Activated naive CD8-positive, alpha-beta T cell treated with anti-CD3 and anti-CD28 coated beads, Interleukin-2, amount 10 ng/mL, durations not matched to agents 7 days and 5 days (primary cell): ENCODE results near the gene MMAB. TPM values are rescaled to one million over a fixed set of nuclear protein-coding genes. Genes with fewer than 3 reads are reported as not detected.
"Not testable (repeated sequence)": the region's sequence is repeated elsewhere in the genome, so short reads cannot be mapped to it uniquely, and the experiment has no call there.

ENCODE experiments used
- ATAC-seq: fragments of 150-1000 bp; cut with Tn5 transposase; one replicate; pipeline ENCODE4 v1.10.0; 2021; ENCODE audit warnings: low read depth, moderate library complexity
- POLR2A ChIA-PET: fragments of 350-600 bp; sonication (Branson Sonifier 250); formaldehyde crosslinking; loops from one replicate; lab custom pipeline; 2021; ENCODE audit warnings: antibody characterized with exemption; lab: Charles Lee
- DNase-seq: peaks from one replicate; pipeline ENCODE4 v3.0.0; 2021
- H3K27ac Mint-ChIP-seq: one replicate; pipeline ENCODE4 v1.8.0; 2022; ENCODE audit warnings: mild to moderate bottlenecking, mixed read lengths
- H3K27me3 Mint-ChIP-seq: one replicate; pipeline ENCODE4 v1.8.0; 2022; ENCODE audit warnings: mild to moderate bottlenecking, moderate library complexity, mixed read lengths
- H3K36me3 Mint-ChIP-seq: one replicate; pipeline ENCODE4 v1.8.0; 2021; ENCODE audit warnings: mild to moderate bottlenecking, mixed read lengths
- H3K4me1 Mint-ChIP-seq: one replicate; pipeline ENCODE4 v1.8.0; 2021; ENCODE audit warnings: mixed read lengths
- H3K4me3 Mint-ChIP-seq: one replicate; pipeline ENCODE4 v1.8.0; 2022; ENCODE audit warnings: mild to moderate bottlenecking, moderate library complexity, mixed read lengths
- H3K9me3 Mint-ChIP-seq: one replicate; pipeline ENCODE4 v1.8.0; 2021; ENCODE audit warnings: mixed read lengths
- total RNA-seq, 2 experiments: library from RNA; stranded (reverse); gene quantifications; one replicate each; pipeline ENCODE4 v1.2.3, GENCODE V29; 2021

MMAB gene
- total RNA-seq, 2 experiments from 2014 or later, result 31.8 to 32.4 TPM

DNA sequence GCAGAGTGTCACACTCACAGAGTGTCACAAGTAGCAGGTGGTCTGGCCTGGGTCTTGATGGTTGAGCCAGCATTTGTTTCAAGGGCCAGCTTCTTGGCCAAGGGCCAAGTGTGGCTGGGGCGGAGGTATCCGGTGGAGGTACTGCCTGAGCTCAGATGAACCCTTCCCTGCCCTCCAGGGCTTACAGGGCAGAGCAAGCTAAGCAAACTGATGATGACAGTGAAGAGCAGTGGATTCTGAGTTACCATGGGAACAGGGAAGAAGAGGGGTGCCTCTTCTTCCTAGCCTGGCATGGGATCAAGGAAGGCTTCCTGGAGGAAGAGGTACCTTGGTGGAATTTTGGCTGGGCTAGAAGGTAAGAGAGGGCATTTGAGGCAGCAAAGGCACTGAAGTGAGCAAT lies 36.0 kb upstream of the MMAB start:
- no peaks in the 10 kb centered on the region for H3K36me3 Mint-ChIP-seq
- no peak overlapping the region for H3K4me3 Mint-ChIP-seq
- POLR2A ChIA-PET, result no interaction called here
- H3K27ac Mint-ChIP-seq, result no peak overlapping the region
- no peaks in the 10 kb centered on the region for H3K9me3 Mint-ChIP-seq
- ATAC-seq (no peak), DNase-seq (no peak)
- peaks cover 47% of the 10 kb centered on the region for H3K27me3 Mint-ChIP-seq
- H3K4me1 Mint-ChIP-seq, result peaks cover under 1% of the 10 kb centered on the region

DNA sequence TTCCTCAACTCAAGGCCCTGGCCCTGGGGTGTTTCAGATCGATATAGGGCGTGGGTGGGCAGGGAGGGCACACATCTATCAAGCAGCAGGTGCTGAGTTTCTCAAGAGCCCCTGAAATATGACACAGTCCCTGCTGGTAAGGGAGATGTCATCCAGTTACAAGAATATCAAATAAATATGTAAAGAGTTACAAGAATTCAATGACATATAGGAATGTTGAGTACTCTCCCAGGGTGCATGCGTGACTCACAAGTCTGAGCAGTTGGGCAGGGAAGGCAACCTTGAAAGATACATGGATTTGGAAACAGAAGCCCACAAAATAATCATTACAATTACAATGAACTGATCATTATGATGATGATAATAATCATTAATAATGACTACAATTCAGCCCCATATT lies 35.5 kb upstream of the MMAB start:
- DNase-seq (no peak), ATAC-seq (no peak)
- Mint-ChIP-seq H3K9me3 (no peaks in the 10 kb centered on the region), H3K4me3 (no peak overlapping the region), H3K4me1 (peaks cover 5% of the 10 kb centered on the region), H3K27ac (no peak overlapping the region), H3K27me3 (peaks cover 49% of the 10 kb centered on the region), H3K36me3 (no peaks in the 10 kb centered on the region)
- POLR2A ChIA-PET, result no interaction called here

DNA sequence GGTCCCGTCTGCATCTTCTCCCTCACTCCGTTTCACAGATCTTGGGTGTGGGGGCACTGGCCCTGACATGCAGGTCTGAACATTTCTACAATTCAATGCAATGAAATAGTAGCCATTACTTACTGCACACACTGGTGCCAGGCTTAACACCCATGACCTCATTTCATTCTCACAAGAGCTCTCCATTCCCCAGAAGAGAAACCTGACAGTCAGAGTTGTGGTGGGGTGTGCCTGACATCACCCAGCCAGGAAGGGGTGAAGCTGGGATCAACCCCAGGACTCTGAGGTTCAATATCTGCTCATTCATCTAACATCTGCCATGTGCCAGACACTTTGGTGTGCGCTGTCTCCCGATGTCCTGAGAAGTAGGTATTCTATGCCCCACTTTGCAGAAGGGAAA lies 35.0 kb upstream of the MMAB start:
- POLR2A ChIA-PET, result no interaction called here
- DNase-seq (no peak), ATAC-seq (no peak)
- Mint-ChIP-seq H3K4me3 (no peak overlapping the region), H3K27ac (no peak overlapping the region), H3K9me3 (no peaks in the 10 kb centered on the region), H3K27me3 (peaks cover 46% of the 10 kb centered on the region), H3K36me3 (no peaks in the 10 kb centered on the region), H3K4me1 (peaks cover 6% of the 10 kb centered on the region)

DNA sequence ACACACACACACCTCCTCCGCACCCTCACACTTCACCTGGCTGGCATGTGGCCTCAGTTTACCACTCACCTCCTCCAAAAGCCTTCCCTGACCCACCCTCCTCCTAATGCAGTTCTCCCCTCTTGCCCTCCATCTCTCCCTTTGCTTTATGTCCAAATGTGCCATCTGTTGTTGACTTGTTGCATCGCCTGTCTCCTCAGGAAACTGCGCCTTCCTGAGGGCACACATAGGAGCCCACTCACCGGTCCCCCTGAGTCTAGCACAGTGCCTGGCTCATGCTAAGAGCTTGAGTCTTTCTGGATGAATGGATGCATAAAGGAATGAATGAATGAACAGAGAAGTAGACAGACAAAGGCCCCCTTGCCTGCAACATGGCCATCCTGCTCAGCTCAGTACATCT lies 34.3 kb upstream of the MMAB start:
- Mint-ChIP-seq H3K4me1 (peaks cover 6% of the 10 kb centered on the region), H3K4me3 (no peak overlapping the region), H3K9me3 (no peaks in the 10 kb centered on the region), H3K27ac (no peak overlapping the region), H3K27me3 (peaks cover 39% of the 10 kb centered on the region), H3K36me3 (no peaks in the 10 kb centered on the region)
- no peak for ATAC-seq
- no peak for DNase-seq
- POLR2A ChIA-PET, result no interaction called here

DNA sequence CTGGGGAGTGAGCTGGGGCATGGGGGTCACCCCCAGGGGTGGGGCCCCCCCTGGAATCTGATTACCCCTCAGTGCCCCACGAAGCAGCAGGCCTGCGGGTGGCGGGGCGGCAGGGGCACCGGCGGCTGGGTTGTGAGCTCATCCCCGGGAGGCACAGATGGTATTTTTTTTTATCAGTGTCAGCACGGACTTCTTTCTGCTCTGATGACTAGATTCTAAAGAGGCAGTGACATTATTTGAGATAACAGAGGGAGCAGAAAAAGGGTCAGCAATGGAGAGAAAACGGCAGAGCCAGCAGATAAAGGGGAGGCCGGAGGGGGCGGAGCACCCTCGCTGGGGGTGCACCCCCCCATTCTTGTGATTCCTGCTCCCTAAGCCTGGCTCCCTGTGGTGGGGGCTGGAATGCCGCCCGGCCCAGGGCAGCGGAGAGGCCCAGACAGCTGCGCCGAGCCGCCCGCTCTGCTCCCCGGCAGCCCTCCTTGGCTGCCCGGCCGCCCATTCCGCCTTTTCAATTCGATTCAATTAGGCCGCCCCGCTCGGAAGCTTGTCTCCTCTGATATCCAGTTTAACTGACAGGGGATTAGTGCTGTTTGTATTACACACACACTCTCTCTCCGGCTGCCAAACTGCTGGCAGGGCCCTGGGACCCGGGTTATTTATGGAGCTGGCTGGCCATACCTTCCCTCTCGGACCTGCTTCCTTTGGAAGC lies 33.2 kb upstream of the MMAB start:
- Mint-ChIP-seq H3K4me3 (no peak overlapping the region), H3K4me1 (peaks cover 6% of the 10 kb centered on the region), H3K27ac (no peak overlapping the region), H3K27me3 (peaks cover 39% of the 10 kb centered on the region), H3K36me3 (no peaks in the 10 kb centered on the region), H3K9me3 (no peaks in the 10 kb centered on the region)
- POLR2A ChIA-PET, result no interaction called here
- ATAC-seq, result no peak
- DNase-seq, result no peak

DNA sequence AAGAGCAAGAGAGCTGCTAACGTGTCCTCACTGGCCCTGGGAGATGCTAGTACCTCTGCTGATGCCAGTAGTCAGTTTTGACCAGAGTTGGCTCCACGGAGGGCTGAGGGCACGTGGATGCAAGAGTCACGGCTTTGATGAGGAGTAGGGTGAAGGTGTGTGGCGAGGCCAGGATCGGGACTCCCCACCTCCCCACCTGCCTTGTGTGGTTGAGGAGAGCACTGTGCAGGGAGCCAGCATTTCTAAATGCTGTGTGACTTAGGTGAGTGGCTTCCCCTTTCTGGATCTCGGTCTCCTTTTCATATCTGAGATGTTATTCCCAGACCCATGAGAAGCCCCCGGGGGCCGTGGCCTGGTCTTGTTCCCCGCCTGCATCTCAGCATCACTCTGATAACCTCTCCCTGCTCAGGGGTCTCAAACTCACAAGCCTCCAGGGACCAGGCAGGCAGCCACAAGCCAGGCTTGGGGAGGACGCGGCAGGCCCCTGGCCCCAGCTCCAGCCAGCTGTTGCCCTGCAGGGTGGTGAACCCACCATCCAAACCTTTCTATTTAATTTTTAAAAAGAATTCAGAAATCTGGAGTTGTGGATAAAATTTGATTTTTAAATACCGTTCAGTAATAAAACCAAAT lies 32.4 kb upstream of the MMAB start:
- H3K27ac Mint-ChIP-seq, result no peak overlapping the region
- POLR2A ChIA-PET, result no interaction called here
- H3K27me3 Mint-ChIP-seq, result peaks cover 37% of the 10 kb centered on the region
- H3K9me3 Mint-ChIP-seq, result no peaks in the 10 kb centered on the region
- DNase-seq, result no peak
- H3K4me1 Mint-ChIP-seq, result peaks cover 6% of the 10 kb centered on the region
- H3K4me3 Mint-ChIP-seq, result no peak overlapping the region
- no peak for ATAC-seq
- H3K36me3 Mint-ChIP-seq, result no peaks in the 10 kb centered on the region

DNA sequence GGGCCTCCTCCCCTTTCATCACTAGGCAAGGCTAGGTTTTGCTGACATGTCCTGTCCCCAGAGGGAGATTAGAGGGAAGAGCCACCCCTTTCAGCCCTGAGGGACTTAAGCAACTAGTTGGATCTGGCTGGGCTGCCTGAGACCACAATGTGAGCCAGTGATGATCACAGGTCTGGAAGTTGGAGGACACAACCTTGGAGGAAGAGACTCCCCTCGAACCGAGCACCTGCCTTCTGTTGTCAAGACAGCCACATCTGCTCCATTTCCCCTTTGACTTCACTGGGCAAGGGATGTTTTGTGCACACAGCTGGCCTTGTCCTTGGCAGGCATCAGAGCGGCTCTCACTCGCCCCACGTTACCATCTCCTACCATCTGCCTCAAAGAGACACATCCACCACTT lies 31.7 kb upstream of the MMAB start:
- Mint-ChIP-seq H3K9me3 (no peaks in the 10 kb centered on the region), H3K36me3 (no peaks in the 10 kb centered on the region), H3K4me3 (no peak overlapping the region), H3K27me3 (peaks cover 37% of the 10 kb centered on the region), H3K27ac (no peak overlapping the region), H3K4me1 (peaks cover 6% of the 10 kb centered on the region)
- DNase-seq, result no peak
- no peak for ATAC-seq
- POLR2A ChIA-PET, result no interaction called here

DNA sequence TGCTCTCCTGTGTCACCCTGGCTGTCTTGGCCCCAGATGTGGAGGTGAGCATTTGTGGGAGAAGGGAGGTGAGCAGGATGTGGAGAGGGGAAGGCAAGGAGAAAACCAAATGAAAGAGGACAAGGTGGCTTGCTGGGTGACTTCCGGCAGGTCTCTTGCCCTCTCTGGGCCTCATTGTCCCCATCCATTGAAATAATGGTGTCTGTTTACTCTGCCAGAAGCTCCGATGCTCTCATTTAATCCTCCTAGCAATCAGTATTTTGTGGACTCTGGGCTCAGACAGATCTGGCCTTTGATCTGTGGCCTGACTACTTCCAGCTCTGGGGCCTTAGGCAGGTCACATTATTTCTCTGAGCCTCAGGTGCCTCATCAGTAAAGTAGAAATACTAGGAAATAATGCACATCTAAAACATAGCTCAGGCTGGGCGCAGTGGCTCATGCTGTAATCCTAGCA lies 30.9 kb upstream of the MMAB start:
- peaks cover 6% of the 10 kb centered on the region for H3K4me1 Mint-ChIP-seq
- POLR2A ChIA-PET, result no interaction called here
- peaks cover 29% of the 10 kb centered on the region for H3K27me3 Mint-ChIP-seq
- H3K27ac Mint-ChIP-seq, result no peak overlapping the region
- no peak for ATAC-seq
- H3K36me3 Mint-ChIP-seq, result no peaks in the 10 kb centered on the region
- H3K4me3 Mint-ChIP-seq, result no peak overlapping the region
- no peaks in the 10 kb centered on the region for H3K9me3 Mint-ChIP-seq
- no peak for DNase-seq

DNA sequence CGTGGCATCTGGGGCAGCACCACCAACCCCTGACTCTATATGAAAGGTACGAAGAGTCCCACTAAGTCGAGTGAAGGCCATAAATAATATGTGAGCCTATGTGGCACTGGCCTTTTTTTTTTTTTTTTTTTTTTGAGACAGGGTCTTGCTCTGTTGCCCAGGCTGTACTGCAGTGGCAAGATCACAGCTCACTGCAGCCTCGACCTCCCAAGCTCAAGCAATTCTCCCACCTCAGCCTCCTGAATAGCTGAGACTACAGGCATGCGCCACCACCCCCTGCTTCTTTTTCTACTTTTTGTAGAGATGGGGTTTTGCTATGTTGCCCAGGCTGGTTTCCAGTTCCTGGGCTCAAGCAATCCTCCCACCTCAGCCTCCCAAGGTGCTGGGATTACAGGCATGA lies 28.8 kb upstream of the MMAB start:
- ATAC-seq, POLR2A ChIA-PET, H3K4me3 Mint-ChIP-seq, H3K36me3 Mint-ChIP-seq, H3K27ac Mint-ChIP-seq, H3K9me3 Mint-ChIP-seq, DNase-seq: not testable (repeated sequence)
- peaks cover 21% of the 10 kb centered on the region for H3K27me3 Mint-ChIP-seq
- H3K4me1 Mint-ChIP-seq, result peaks cover 13% of the 10 kb centered on the region

DNA sequence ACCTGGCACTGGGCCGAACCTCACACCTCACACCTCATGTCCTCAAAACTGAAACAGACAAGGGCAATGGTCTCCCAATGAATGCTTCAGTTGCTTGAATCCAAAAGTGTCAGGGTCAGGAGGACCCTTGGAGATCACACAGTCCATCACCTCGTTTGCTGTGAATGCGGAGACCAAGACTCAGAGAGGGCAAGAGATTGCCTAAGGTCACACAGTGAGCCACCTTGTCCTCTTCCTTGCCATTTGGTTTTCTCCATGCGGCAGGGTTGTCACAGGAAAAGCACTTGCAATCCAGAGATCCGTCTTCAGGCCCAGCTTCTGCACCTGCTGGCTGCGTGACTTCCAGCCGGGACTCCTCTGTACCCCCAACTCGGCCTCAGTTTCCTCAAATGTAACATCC lies 28.3 kb upstream of the MMAB start:
- H3K27ac Mint-ChIP-seq, result no peak overlapping the region
- H3K27me3 Mint-ChIP-seq, result peaks cover 16% of the 10 kb centered on the region
- POLR2A ChIA-PET, result no interaction called here

DNA sequence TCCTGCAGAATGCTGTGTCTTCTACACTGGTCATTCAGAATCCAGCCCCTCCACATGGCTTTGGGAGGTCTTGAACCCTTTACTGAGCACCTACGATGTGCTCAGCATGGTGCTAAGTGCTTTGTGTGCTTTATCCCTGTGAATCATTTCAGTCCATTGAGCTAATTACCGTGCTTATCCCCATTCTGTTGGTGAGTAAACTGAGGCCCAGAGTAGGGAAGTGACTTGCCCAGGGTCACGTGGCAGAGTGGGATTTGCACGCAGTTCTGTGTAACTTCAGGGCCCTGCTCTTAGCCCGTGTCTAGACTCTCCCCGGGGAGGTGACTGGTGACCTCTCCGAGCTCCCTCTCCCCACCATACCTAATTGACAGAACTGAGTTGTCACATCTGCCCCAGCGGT lies 27.7 kb upstream of the MMAB start:
- Mint-ChIP-seq H3K27ac (no peak overlapping the region), H3K36me3 (no peaks in the 10 kb centered on the region), H3K9me3 (no peaks in the 10 kb centered on the region)

More for the DNA sequence above, 28.3 kb upstream of the MMAB start:
- DNase-seq, result no peak
- Mint-ChIP-seq H3K36me3 (no peaks in the 10 kb centered on the region), H3K9me3 (no peaks in the 10 kb centered on the region), H3K4me3 (no peak overlapping the region), H3K4me1 (peaks cover 15% of the 10 kb centered on the region)
- ATAC-seq, result no peak

DNA sequence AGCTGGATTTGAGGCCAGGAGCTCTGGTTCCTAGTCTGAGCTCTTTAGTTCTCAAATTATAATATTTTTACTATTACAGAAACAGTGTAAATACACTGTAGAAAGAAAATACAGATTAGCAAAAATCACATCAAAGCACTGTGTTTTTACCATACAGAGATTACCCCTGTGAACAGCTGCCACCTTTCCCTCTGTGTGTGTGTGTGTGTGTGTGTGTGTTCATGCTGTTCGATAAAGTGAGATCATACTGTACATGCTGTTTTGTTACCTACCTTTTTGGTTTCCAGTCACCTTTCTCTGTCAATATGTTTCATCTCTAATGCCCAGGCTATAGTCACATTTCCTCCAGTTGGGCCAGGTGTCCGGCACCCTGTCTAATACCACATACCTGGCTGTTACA lies 27.2 kb upstream of the MMAB start:
- H3K36me3 Mint-ChIP-seq, result no peaks in the 10 kb centered on the region
- H3K4me1 Mint-ChIP-seq, result peaks cover 20% of the 10 kb centered on the region
- POLR2A ChIA-PET, result interaction anchor here (0.6 kb wide), 1 partner anchor 234 kb away, joined by 5 read pairs; no protein-coding TSS in a partner anchor
- H3K27me3 Mint-ChIP-seq, result peaks cover 13% of the 10 kb centered on the region
- no peak overlapping the region for H3K27ac Mint-ChIP-seq
- ATAC-seq (no peak), DNase-seq (no peak)
- H3K9me3 Mint-ChIP-seq, result no peaks in the 10 kb centered on the region
- no peak overlapping the region for H3K4me3 Mint-ChIP-seq

More for the DNA sequence above, 27.7 kb upstream of the MMAB start:
- no peak for ATAC-seq
- peaks cover 16% of the 10 kb centered on the region for H3K27me3 Mint-ChIP-seq
- POLR2A ChIA-PET, result interaction anchor here (0.6 kb wide), 1 partner anchor 234 kb away, joined by 5 read pairs; no protein-coding TSS in a partner anchor
- no peak for DNase-seq
- H3K4me1 Mint-ChIP-seq, result peaks cover 15% of the 10 kb centered on the region
- H3K4me3 Mint-ChIP-seq, result no peak overlapping the region

DNA sequence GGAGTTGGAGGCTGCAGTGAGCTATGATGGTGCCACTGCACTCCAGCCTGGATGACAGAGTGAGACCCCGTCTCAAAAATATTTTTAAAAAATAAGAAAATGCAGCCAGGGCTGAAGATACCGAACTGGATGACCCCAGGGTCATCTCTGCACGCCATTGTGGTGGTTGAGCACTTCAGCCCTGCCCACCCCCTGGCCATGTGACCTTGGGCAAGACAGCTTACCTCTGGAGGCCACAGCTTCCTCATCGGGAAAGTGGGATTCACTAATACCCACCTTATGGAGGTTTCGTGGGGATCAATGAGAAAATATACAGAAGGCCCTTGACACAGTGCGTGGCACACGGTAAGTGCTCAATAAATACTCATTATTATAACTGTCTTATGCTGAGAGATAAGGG lies 25.8 kb upstream of the MMAB start:
- H3K27me3 Mint-ChIP-seq, result peaks cover 3% of the 10 kb centered on the region
- POLR2A ChIA-PET, result no interaction called here
- peaks cover 30% of the 10 kb centered on the region for H3K4me1 Mint-ChIP-seq
- no peak overlapping the region for H3K27ac Mint-ChIP-seq
- ATAC-seq (no peak), DNase-seq (no peak)
- no peaks in the 10 kb centered on the region for H3K9me3 Mint-ChIP-seq
- peaks cover under 1% of the 10 kb centered on the region for H3K36me3 Mint-ChIP-seq
- H3K4me3 Mint-ChIP-seq, result no peak overlapping the region

DNA sequence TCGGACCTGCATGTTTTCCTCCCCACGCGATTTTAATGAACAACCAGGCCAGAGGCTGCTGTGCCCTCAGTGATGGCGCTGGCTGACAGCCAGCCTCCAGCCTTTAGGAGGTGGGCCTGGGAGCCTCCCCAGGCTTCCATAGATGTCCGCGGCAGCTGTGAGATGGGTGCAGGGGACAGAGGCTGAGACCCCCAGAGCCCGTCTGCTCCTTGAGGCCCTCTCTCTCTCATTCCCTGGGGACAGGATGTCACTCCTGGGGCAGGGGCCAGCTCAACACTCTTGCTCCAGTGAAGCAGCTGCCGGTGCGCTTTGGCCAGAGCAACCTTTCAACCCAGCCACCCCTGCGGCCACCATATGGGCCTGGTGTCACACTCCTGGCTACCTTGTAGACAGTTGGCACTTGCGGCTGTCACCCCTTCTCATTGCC lies 25.1 kb upstream of the MMAB start:
- Mint-ChIP-seq H3K27me3 (peaks cover 3% of the 10 kb centered on the region), H3K4me3 (no peak overlapping the region), H3K36me3 (peaks cover 6% of the 10 kb centered on the region), H3K27ac (no peak overlapping the region), H3K4me1 (peaks cover 28% of the 10 kb centered on the region), H3K9me3 (no peaks in the 10 kb centered on the region)
- ATAC-seq, result no peak
- no peak for DNase-seq
- POLR2A ChIA-PET, result no interaction called here
